Ascending aorta (tissue), 2 donors: Measurements from ENCODE around the gene ZNF469. TPM values are rescaled to one million over a fixed set of nuclear protein-coding genes. Genes with fewer than 3 reads are reported as not detected.
A peak's percentile ranks its signal among the peaks of the same experiment; 100 is the strongest.

Experiments used
- DNase-seq, 2 donors: peaks; one replicate each; pipeline ENCODE4 v3.0.0-alpha.2; 2019; ENCODE audit warnings: low spot score in 2 of 2
- H3K27ac ChIP-seq, 2 donors: fragments of 200-600 bp; sonication (generic); one replicate each; pipeline ENCODE4 v1.5.1; 2016 to 2017; ENCODE audit warnings: mild to moderate bottlenecking in 1 of 2
- H3K27me3 ChIP-seq: fragments of 200-600 bp; sonication (generic); one replicate; pipeline ENCODE4 v1.5.1; 2017
- H3K36me3 ChIP-seq, 2 donors: fragments of 200-600 bp; sonication (generic); one replicate each; pipeline ENCODE4 v1.5.1; 2016
- H3K4me1 ChIP-seq, 2 donors: fragments of 200-600 bp; sonication (generic); one replicate each; pipeline ENCODE4 v1.5.1; 2016 to 2017; ENCODE audit warnings: mild to moderate bottlenecking in 1 of 2
- H3K4me3 ChIP-seq, 2 donors: fragments of 200-600 bp; sonication (generic); one replicate each; pipeline ENCODE4 v1.5.1; 2016 to 2017; ENCODE audit warnings: mild to moderate bottlenecking in 1 of 2
- H3K9me3 ChIP-seq, 2 donors: fragments of 200-600 bp; sonication (generic); one replicate each; pipeline ENCODE4 v1.5.1; 2016
- intact Hi-C: fragments of 100-400 bp; cut with DNase I; formaldehyde crosslinking; loops from one replicate; pipeline ENCODE4 v1.15.1; 2023
- total RNA-seq: library from RNA; depleted of rRNA; stranded (reverse); fragments of >200 nt; gene quantifications from one replicate; pipeline ENCODE4 v1.1.0, GENCODE V29; 2016
- TF ChIP-seq, protein P1 (sequence below), 3 experiments: fragments of 200-600 bp in 2 of 3; fragments of 450-650 bp in 1 of 3; sonication (generic) in 2 of 3; IDR thresholded peaks; one replicate each; pipeline ENCODE4 v1.5.1; 2016 to 2019; ENCODE audit warnings: antibody characterized with exemption in 3 of 3, mild to moderate bottlenecking in 1 of 3, moderate library complexity in 1 of 3

ZNF469 gene
- total RNA-seq, 1 donor from 2014 or later = 3.0 TPM

DNA sequence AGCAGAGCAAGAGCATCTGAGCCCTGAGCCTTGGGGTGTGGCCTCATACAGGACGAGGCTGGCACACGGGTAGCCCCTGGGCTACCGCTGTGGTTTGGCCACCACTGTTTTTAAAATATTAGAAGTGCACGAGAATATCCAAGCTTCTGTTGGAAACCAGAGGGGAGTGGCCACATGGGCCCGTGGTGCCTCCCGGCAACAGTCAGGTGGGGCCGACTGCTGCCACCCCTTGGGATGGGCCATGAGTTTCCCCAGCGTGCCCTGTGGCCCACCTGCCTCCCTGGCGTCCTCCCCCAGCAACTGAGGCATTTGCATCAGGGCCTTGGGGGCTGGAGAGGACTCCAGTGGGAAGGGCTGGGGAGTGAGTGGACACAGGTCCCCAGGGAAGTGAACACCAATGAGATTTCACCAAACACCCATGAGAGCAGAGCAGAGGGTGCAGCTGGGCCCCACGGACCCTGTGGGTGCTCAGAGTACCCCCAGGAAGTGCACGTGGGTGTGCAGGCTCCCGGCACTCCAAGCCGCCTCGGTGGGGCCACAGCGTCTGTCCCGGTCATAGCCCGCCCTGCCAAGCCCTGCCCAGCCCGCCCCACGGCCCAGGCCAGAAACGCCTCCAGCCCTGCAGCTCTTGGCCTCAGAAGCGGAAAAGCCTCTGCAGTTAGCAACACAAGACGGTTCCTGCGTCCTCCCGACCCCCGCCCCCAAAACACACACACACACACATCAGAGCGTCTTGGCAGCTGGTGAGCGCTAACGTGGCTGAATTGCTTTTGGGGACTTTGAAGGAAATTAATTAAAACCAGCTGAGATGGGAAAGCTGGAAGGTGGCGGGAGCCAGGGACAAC lies 22.7 kb downstream of the ZNF469 start:
- H3K9me3 ChIP-seq = no peaks in the 10 kb centered on the region
- DNase-seq = peak in 1 of 2 donors; percentile 74
- TF ChIP-seq, protein P1, sequence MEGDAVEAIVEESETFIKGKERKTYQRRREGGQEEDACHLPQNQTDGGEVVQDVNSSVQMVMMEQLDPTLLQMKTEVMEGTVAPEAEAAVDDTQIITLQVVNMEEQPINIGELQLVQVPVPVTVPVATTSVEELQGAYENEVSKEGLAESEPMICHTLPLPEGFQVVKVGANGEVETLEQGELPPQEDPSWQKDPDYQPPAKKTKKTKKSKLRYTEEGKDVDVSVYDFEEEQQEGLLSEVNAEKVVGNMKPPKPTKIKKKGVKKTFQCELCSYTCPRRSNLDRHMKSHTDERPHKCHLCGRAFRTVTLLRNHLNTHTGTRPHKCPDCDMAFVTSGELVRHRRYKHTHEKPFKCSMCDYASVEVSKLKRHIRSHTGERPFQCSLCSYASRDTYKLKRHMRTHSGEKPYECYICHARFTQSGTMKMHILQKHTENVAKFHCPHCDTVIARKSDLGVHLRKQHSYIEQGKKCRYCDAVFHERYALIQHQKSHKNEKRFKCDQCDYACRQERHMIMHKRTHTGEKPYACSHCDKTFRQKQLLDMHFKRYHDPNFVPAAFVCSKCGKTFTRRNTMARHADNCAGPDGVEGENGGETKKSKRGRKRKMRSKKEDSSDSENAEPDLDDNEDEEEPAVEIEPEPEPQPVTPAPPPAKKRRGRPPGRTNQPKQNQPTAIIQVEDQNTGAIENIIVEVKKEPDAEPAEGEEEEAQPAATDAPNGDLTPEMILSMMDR (IDR thresholded peaks at IDR 0.05) = no peak
- intact Hi-C loops = no loop called here
- no peaks in the 10 kb centered on the region for H3K27me3 ChIP-seq
- H3K4me1 ChIP-seq = peaks cover 0 to 13% of the 10 kb centered on the region in 2 donors
- H3K36me3 ChIP-seq = no peaks in the 10 kb centered on the region
- H3K4me3 ChIP-seq = peak overlapping the region; percentile 33 to 55
- H3K27ac ChIP-seq = peak overlapping the region in 1 of 2 donors; percentile 12

DNA sequence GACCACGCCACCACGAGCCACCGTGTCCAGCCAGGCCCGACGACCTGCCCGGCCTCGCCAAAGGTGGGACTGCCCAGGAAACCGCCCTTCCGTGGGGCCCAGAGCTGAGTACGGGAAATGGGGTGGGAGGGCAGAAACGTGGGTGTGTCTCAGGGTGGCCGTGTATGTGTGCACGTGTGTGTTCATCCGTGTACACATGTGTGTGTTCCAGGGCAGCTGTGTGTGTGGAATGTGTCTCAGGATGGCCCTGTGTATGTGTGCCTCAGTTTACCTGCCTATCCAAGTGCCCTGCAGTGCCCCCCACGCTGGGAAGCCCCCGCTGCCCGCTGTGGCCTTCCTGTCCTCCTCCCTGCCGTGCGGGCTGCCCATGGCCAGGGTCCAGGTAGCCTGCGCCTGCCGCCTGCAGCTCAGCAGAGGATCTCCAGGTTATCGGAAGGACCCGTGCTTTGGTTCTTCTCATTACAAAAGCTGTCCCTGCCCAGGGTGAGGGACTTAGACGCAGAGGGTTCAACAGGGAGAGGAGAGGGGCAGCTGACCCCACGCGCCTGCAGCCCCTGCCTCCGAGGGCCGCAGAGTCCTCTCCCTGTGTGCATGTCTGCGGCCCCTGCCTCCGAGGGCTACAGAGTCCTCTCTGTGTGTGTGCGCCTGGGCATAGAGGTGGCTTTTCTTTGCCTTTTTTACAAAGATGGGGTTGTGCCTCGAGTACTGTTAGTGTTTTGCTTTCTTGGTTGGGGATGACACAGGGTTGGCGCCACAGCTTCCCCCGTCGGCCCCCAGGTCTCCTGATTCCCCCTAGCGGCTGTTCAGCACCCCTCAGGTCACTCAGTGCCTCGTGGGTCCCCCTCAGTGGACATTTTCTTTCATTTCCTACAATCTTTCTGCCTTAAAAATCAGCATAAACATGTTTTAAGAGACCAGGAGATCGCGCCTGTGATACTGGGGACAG lies 23.6 kb downstream of the ZNF469 start:
- intact Hi-C loops = no loop called here
- TF ChIP-seq, protein P1 (IDR thresholded peaks at IDR 0.05) = peak in 1 of 3 experiments; percentile 8
- Histone ChIP-seq H3K4me3 (peak overlapping the region; percentile 33 to 55), H3K9me3 (no peaks in the 10 kb centered on the region), H3K27me3 (no peaks in the 10 kb centered on the region), H3K27ac (no peak overlapping the region), H3K36me3 (no peaks in the 10 kb centered on the region), H3K4me1 (peaks cover 0 to 13% of the 10 kb centered on the region in 2 donors)
- no peak for DNase-seq

DNA sequence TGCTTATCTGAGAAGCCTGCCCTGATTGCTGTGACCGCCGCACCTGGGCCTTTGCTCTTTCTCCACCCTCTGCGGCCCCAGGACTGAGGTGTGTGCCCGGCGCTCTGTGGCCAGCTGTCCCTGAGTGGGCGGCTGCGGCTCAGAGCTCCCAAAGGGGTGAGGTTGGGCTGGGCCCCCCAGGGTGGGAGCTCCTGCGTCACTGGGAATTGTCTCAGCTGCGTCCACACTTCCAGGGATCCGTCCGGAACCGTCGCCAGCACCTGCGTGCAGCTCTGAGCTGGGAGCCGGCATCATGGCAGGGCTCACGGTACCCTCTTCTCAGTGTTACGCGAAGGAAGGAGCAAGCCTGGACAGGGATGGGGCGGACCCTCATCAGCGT lies 24.3 kb downstream of the ZNF469 start:
- Histone ChIP-seq H3K27me3 (no peaks in the 10 kb centered on the region), H3K9me3 (no peaks in the 10 kb centered on the region), H3K4me1 (peaks cover 0 to 13% of the 10 kb centered on the region in 2 donors), H3K4me3 (no peak overlapping the region), H3K36me3 (no peaks in the 10 kb centered on the region), H3K27ac (no peak overlapping the region)
- DNase-seq = no peak
- intact Hi-C loops = no loop called here
- TF ChIP-seq, protein P1 (IDR thresholded peaks at IDR 0.05) = no peak

DNA sequence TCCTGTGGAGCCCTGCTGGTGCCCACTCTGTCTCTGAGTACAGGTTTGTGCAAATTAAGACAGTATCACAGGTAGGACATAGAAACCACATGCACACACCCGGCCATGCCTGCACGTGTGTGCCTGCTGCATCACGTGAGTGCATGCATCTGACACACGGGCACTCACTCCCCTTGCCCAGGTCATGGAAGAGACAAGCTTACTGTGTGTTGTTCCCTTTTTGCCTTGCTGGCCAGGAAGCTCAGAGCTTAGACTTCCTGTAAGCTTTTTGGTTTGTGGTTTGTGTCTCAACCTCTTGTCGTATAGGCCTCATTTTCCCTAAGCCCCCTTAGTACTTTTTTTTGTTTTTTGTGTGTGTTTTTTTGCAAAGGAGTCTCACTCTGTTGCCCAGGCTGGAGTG lies 25.0 kb downstream of the ZNF469 start:
- Histone ChIP-seq H3K4me3 (no peak overlapping the region), H3K9me3 (no peaks in the 10 kb centered on the region), H3K4me1 (peaks cover 0 to 13% of the 10 kb centered on the region in 2 donors), H3K36me3 (no peaks in the 10 kb centered on the region), H3K27me3 (no peaks in the 10 kb centered on the region), H3K27ac (no peak overlapping the region)
- intact Hi-C loops = no loop called here
- TF ChIP-seq, protein P1 (IDR thresholded peaks at IDR 0.05) = no peak
- no peak for DNase-seq

DNA sequence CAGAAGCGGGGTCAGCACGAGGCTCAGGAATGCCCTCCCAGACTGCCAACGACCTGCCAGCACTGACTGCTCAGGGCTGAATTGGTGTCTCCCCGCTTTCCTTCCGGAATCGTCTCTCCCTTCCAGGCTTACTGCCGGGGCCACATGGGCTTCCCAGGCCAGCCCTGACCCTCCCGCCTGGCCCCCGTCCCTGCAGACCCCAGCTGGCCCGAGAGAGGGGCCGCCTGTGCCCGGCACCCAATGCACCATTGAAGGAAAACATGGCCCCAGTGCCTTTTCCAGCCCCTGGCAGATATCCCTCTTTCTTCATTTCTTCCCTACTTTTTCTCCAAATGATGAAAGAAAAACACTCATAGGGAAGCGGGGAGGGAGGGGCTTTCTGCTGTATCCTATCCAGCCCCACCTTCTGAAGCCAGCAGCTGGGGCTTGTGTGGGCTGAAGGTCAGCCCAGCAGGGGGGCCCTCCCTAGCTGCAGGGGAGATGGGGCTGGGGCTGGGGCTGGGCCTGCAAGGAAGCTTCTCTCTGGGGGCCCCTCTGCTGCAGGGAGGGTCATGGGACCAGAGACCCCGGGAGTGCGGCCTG lies 25.9 kb downstream of the ZNF469 start:
- Histone ChIP-seq H3K4me1 (peaks cover 0 to 13% of the 10 kb centered on the region in 2 donors), H3K4me3 (no peak overlapping the region), H3K27me3 (no peaks in the 10 kb centered on the region), H3K9me3 (no peaks in the 10 kb centered on the region), H3K36me3 (no peaks in the 10 kb centered on the region), H3K27ac (no peak overlapping the region)
- TF ChIP-seq, protein P1 (IDR thresholded peaks at IDR 0.05) = no peak
- intact Hi-C loops = no loop called here
- no peak for DNase-seq
